ENCODE results near the gene NEO1. TPM values are rescaled to one million over a fixed set of nuclear protein-coding genes. Genes with fewer than 3 reads are reported as not detected.

NEO1 gene
- total RNA-seq, 1 donor from 2014 or later, result 37.8 TPM

DNA sequence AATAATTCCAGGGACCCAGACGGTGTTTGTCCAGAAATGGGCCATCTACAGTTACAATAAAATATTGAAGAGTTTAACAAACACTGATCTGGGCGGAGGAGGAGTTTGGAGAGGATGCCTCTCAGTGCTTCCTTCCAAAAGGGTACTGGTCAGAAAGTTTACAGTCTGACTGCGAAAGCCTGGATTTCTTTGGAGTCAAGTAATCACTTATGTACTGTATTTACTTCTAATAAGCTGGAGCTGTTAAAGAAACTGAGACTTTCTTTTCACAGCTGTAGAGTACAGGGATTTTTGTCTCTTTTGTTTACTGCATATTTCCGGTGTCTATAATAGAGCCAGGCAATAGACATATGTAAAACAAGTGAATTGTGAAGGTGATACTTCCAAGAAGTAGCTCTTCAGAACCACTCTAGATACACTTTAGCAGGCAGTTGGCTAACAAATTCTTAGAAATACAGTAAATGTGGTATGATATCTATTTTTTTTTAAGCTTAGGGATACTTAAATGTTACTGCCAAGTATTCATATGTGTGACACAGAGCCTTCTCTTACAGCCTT, 22.1 kb upstream of the NEO1 start:
- Histone ChIP-seq H3K36me3 (no peaks in the 10 kb centered on the region), H3K27me3 (ENCODE audit: low read depth) (no peaks in the 10 kb centered on the region), H3K27ac (no peak overlapping the region), H3K4me1 (peaks cover 12% of the 10 kb centered on the region), H3K9me3 (no peaks in the 10 kb centered on the region), H3K4me3 (no peak overlapping the region)
- no peak for TF ChIP-seq CTCF (IDR thresholded peaks at IDR 0.05)
- DNase-seq, result no peak
- intact Hi-C loops (cut with DNase I), result no loop called here
- ATAC-seq, result peak in 1 of 2 donors; percentile 31

DNA sequence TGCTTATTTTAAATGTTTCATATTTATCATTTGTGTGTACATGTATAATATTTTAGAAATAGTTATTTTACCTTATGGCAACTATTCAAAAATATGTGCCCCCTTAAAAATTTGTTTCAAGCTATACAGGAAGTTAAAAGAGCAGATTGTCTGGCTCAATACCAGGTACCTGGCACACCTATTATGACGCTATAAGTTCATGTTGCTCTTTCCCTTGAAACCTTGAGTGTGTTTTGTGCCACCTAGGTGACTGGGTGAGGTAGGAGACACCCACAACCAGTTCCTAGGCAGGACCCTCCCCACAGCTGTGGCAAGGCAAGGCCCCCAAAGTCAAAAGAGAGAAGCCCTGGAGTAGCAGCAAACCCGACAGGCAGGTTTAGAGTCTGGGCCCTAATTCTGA, 20.6 kb upstream of the NEO1 start:
- intact Hi-C loops (cut with DNase I), result no loop called here
- ATAC-seq, result no peak
- TF ChIP-seq CTCF (IDR thresholded peaks at IDR 0.05), result no peak

DNA sequence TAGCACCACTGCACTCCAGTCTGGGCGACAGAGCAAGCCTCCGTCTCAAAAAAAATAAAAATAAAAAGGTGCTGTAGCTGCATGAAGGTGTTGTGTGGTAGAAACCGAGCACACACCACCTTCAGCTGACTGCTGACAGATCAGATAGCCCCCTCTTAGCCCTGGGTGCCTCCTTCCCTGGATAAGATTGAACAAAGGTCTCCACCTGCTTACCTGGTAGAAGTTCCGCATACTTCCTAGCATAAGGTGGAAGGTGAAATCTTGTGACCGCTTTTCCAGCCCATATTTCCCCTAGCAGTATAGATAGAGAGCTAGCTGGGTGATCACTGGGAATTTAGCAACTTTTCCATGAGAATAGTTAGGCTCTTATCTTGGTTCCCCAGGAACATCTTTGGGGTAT, 18.7 kb upstream of the NEO1 start:
- Histone ChIP-seq H3K9me3 (no peaks in the 10 kb centered on the region), H3K27me3 (ENCODE audit: low read depth) (no peaks in the 10 kb centered on the region), H3K4me1 (peaks cover 12% of the 10 kb centered on the region), H3K27ac (no peak overlapping the region), H3K36me3 (no peaks in the 10 kb centered on the region), H3K4me3 (no peak overlapping the region)
- no peak for ATAC-seq
- TF ChIP-seq CTCF (IDR thresholded peaks at IDR 0.05), result no peak
- intact Hi-C loops (cut with DNase I), result no loop called here
- DNase-seq, result no peak

More for the DNA sequence above, 20.6 kb upstream of the NEO1 start:
- DNase-seq, result no peak
- Histone ChIP-seq H3K36me3 (no peaks in the 10 kb centered on the region), H3K4me3 (no peak overlapping the region), H3K27me3 (ENCODE audit: low read depth) (no peaks in the 10 kb centered on the region), H3K27ac (no peak overlapping the region), H3K4me1 (peaks cover 12% of the 10 kb centered on the region), H3K9me3 (no peaks in the 10 kb centered on the region)

GRCh38 chr15:73034221-73034620, 18.0 kb upstream of the NEO1 start:
- Histone ChIP-seq H3K9me3 (no peaks in the 10 kb centered on the region), H3K4me1 (peaks cover 12% of the 10 kb centered on the region), H3K27ac (no peak overlapping the region), H3K27me3 (ENCODE audit: low read depth) (no peaks in the 10 kb centered on the region), H3K4me3 (no peak overlapping the region), H3K36me3 (no peaks in the 10 kb centered on the region)
- no peak for TF ChIP-seq CTCF (IDR thresholded peaks at IDR 0.05)
- DNase-seq (no peak), ATAC-seq (no peak)
- intact Hi-C loops (cut with DNase I), result no loop called here

- intact Hi-C loops (cut with DNase I), result no loop called here
- DNase-seq (no peak), ATAC-seq (no peak)
- Histone ChIP-seq H3K9me3 (no peaks in the 10 kb centered on the region), H3K27ac (no peak overlapping the region), H3K4me3 (no peak overlapping the region), H3K36me3 (no peaks in the 10 kb centered on the region), H3K27me3 (ENCODE audit: low read depth) (no peaks in the 10 kb centered on the region), H3K4me1 (peaks cover 5% of the 10 kb centered on the region)
- TF ChIP-seq CTCF (IDR thresholded peaks at IDR 0.05), result no peak
Observed at GRCh38 chr15:73035221-73035620, 17.0 kb upstream of the NEO1 start.

- no peak for TF ChIP-seq CTCF (IDR thresholded peaks at IDR 0.05)
- ATAC-seq (no peak), DNase-seq (no peak)
- intact Hi-C loops (cut with DNase I), result no loop called here
- no peaks in the 10 kb centered on the region for H3K4me1 ChIP-seq
- H3K27ac ChIP-seq, result no peak overlapping the region
- H3K36me3 ChIP-seq, result no peaks in the 10 kb centered on the region
- no peak overlapping the region for H3K4me3 ChIP-seq
- H3K9me3 ChIP-seq, result no peaks in the 10 kb centered on the region
- no peaks in the 10 kb centered on the region for H3K27me3 ChIP-seq (ENCODE audit: low read depth)
Observed at GRCh38 chr15:73038220-73038619, 14.0 kb upstream of the NEO1 start.

Data from lower lobe of right lung (tissue), 2 donors.